Hepatocyte (in vitro differentiated cells): ENCODE results near the gene RAD51AP2. TPM values are rescaled to one million over a fixed set of nuclear protein-coding genes. Genes with fewer than 3 reads are reported as not detected.

Experiments used
- DNase-seq: peaks from one replicate; pipeline ENCODE4 v3.0.0-alpha.2; 2016; ENCODE audit warnings: low spot score
- H2AFZ ChIP-seq: fragments of 200-600 bp; sonication (generic); 2 replicates; pipeline ENCODE4 v1.6.0; 2016; ENCODE audit warnings: antibody characterized with exemption, mild to moderate bottlenecking
- H3K27ac ChIP-seq: fragments of 200-600 bp; sonication (generic); 2 replicates; pipeline ENCODE4 v1.5.1; 2016; ENCODE audit warnings: mild to moderate bottlenecking
- H3K27me3 ChIP-seq: fragments of 200-600 bp; sonication (generic); 2 replicates; pipeline ENCODE4 v1.6.1; 2016
- H3K36me3 ChIP-seq: fragments of 200-600 bp; sonication (generic); replicated peaks from 2 replicates; pipeline ENCODE4 v1.5.1; 2016; ENCODE audit warnings: low read depth; ENCODE audit not compliant: insufficient read depth
- H3K4me1 ChIP-seq: fragments of 200-600 bp; sonication (generic); 2 replicates; pipeline ENCODE4 v1.5.1; 2016; ENCODE audit warnings: mild to moderate bottlenecking, moderate library complexity; ENCODE audit not compliant: insufficient read depth
- H3K4me2 ChIP-seq: fragments of 200-600 bp; sonication (generic); 2 replicates; pipeline ENCODE4 v1.6.0; 2016
- H3K4me3 ChIP-seq: fragments of 200-600 bp; sonication (generic); 2 replicates; pipeline ENCODE4 v1.5.1; 2016; ENCODE audit warnings: mild to moderate bottlenecking
- H3K79me2 ChIP-seq: fragments of 200-600 bp; sonication (generic); 2 replicates; pipeline ENCODE4 v1.6.0; 2017; ENCODE audit warnings: mild to moderate bottlenecking
- H3K9me2 ChIP-seq: fragments of 200-600 bp; sonication (generic); replicated peaks from 2 replicates; pipeline ENCODE4 v1.6.0; 2017; ENCODE audit warnings: mild to moderate bottlenecking; ENCODE audit not compliant: insufficient read depth
- H3K9me3 ChIP-seq: fragments of 200-600 bp; sonication (generic); 2 replicates; pipeline ENCODE4 v1.5.1; 2016; ENCODE audit warnings: low read depth, mild to moderate bottlenecking
- H4K20me1 ChIP-seq: fragments of 200-600 bp; sonication (generic); 2 replicates; pipeline ENCODE4 v1.6.0; 2016; ENCODE audit warnings: mild to moderate bottlenecking; ENCODE audit not compliant: insufficient read depth, poor library complexity, severe bottlenecking
- EZH2 ChIP-seq: fragments of 200-600 bp; sonication (generic); IDR thresholded peaks from 2 replicates; pipeline ENCODE4 v1.6.1; 2016; ENCODE audit warnings: antibody characterized with exemption, mild to moderate bottlenecking, borderline replicate concordance
- EZH2phosphoT487 ChIP-seq: fragments of 200-600 bp; sonication (generic); IDR thresholded peaks from one replicate; pipeline ENCODE4 v1.6.1; 2018; ENCODE audit warnings: antibody characterized with exemption, mild to moderate bottlenecking, low read depth, moderate library complexity; ENCODE audit not compliant: unreplicated experiment, severe bottlenecking
- WGBS: methylation state at CpG from one replicate; pipeline ENCODE4 v1.1.6; 2016; ENCODE audit warnings: low lambda C conversion rate; ENCODE audit errors: missing lambda C conversion rate; 5-methylcytosine and 5-hydroxymethylcytosine counted together
- polyA plus RNA-seq: library from polyadenylated mRNA; unstranded; fragments of >200 nt; fragmentation: Nextera tagmentation; extraction: Ambion mirVana; gene quantifications from 2 replicates; pipeline ENCODE4 v1.2.1, GENCODE V29; 2016
- total RNA-seq: library from RNA; depleted of rRNA; stranded (reverse); fragments of >200 nt; gene quantifications from 2 replicates; pipeline ENCODE4 v1.2.3, GENCODE V29; 2014
- TF ChIP-seq, protein P1 (sequence below): fragments of 200-600 bp; sonication (generic); IDR thresholded peaks from 2 replicates; pipeline ENCODE4 v1.5.1; 2016; ENCODE audit warnings: antibody characterized with exemption, mild to moderate bottlenecking; ENCODE audit not compliant: poor library complexity

The RAD51AP2 gene
- total and polyA plus RNA-seq, 2 experiments from 2014 or later, result 0.21 to 0.40 TPM

DNA sequence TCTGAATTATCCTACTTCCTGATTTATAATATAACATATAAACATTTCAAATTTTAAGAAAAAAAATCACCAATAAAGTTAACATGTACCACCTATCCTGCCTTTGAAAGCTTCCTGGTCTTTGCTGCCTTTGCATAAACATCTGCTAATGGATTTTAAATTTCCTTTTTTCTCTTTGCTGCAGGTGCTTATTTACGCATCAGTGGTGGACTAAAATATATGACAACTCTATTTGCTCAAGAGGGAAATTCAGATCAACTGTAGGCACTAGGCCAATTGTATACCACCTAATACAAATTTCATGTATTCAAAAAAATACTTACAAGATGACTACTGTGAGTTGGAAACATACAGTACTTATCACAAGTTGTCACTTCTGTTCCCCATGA lies 57.2 kb downstream of the RAD51AP2 start:
- DNase-seq, result no peak
- Histone ChIP-seq H3K27me3 (no peaks in the 10 kb centered on the region), H3K9me3 (no peaks in the 10 kb centered on the region), H4K20me1 (no peaks in the 10 kb centered on the region), H3K4me3 (no peak overlapping the region), H3K27ac (no peak overlapping the region), H3K9me2 (no peaks in the 10 kb centered on the region), H3K79me2 (no peaks in the 10 kb centered on the region), H3K36me3 (no peaks in the 10 kb centered on the region), H3K4me1 (no peaks in the 10 kb centered on the region), H2AFZ (no peak overlapping the region), H3K4me2 (no peak overlapping the region)
- TF ChIP-seq EZH2phosphoT487, result no peak
- TF ChIP-seq, protein P1, sequence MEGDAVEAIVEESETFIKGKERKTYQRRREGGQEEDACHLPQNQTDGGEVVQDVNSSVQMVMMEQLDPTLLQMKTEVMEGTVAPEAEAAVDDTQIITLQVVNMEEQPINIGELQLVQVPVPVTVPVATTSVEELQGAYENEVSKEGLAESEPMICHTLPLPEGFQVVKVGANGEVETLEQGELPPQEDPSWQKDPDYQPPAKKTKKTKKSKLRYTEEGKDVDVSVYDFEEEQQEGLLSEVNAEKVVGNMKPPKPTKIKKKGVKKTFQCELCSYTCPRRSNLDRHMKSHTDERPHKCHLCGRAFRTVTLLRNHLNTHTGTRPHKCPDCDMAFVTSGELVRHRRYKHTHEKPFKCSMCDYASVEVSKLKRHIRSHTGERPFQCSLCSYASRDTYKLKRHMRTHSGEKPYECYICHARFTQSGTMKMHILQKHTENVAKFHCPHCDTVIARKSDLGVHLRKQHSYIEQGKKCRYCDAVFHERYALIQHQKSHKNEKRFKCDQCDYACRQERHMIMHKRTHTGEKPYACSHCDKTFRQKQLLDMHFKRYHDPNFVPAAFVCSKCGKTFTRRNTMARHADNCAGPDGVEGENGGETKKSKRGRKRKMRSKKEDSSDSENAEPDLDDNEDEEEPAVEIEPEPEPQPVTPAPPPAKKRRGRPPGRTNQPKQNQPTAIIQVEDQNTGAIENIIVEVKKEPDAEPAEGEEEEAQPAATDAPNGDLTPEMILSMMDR, result no peak
- TF ChIP-seq EZH2, result no peak
- 92% methylated on average over 1 of the region's 1 CpG for WGBS

Other genes with a start within 250 kb of the RAD51AP2 start
- gene VSNL1, start 22.3 kb upstream of the RAD51AP2 start, total RNA-seq, result 9.4 and 12.1 TPM in 2 replicates
- 9.4 and 16.0 TPM in 2 replicates for gene VSNL1, start 22.3 kb upstream of the RAD51AP2 start, polyA plus RNA-seq
- 13.4 and 18.2 TPM in 2 replicates for gene SMC6, start 235.4 kb upstream of the RAD51AP2 start, total RNA-seq
- gene SMC6, start 235.4 kb upstream of the RAD51AP2 start, polyA plus RNA-seq, result 7.1 and 8.9 TPM in 2 replicates
- 8.6 and 15.7 TPM in 2 replicates for gene GEN1, start 235.7 kb upstream of the RAD51AP2 start, total RNA-seq
- gene GEN1, start 235.7 kb upstream of the RAD51AP2 start, polyA plus RNA-seq, result 2.7 and 3.2 TPM in 2 replicates